ENCODE data around the gene AP3M1.
A peak's percentile ranks its signal among the peaks of the same experiment; 100 is the strongest.

The AP3M1 gene

GRCh38 chr10:74084955-74085354 lies 65.7 kb downstream of the AP3M1 start:
- no peak overlapping the region for H3K4me3 Mint-ChIP-seq
- peaks cover 28% of the 10 kb centered on the region for H3K4me1 Mint-ChIP-seq (ENCODE audit: low read depth)
- peaks cover 35% of the 10 kb centered on the region for H3K36me3 Mint-ChIP-seq (ENCODE audit: low read depth)
- H3K27ac Mint-ChIP-seq, result peak overlapping the region; percentile 23
- no peaks in the 10 kb centered on the region for H3K9me3 Mint-ChIP-seq
- no peaks in the 10 kb centered on the region for H3K27me3 Mint-ChIP-seq

DNA sequence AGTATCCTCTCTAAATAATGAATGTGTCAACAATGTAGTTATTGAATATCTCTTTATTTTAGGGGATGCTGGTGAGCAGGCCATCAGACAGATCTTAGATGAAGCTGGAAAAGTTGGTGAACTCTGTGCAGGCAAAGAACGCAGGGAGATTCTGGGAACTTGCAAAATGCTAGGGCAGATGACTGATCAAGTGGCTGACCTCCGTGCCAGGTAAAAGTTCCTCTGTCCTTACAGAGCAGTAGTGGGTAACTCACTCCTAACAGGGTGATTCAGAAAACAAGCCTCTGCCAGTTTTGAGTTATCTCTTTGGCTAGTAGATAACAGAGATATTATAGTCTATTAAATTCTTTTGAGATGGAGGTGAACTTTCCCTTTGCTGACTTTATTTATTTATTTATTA lies 67.3 kb downstream of the AP3M1 start:
- H3K9me3 Mint-ChIP-seq, result no peaks in the 10 kb centered on the region
- no peaks in the 10 kb centered on the region for H3K27me3 Mint-ChIP-seq
- no peak overlapping the region for H3K4me3 Mint-ChIP-seq
- peaks cover 22% of the 10 kb centered on the region for H3K36me3 Mint-ChIP-seq (ENCODE audit: low read depth)
- no peak overlapping the region for H3K27ac Mint-ChIP-seq
- peaks cover 44% of the 10 kb centered on the region for H3K4me1 Mint-ChIP-seq (ENCODE audit: low read depth)

GRCh38 chr10:74081941-74082718 lies 68.5 kb downstream of the AP3M1 start:
- H3K27ac Mint-ChIP-seq, result no peak overlapping the region
- H3K4me3 Mint-ChIP-seq, result no peak overlapping the region
- H3K4me1 Mint-ChIP-seq (ENCODE audit: low read depth), result peaks cover 56% of the 10 kb centered on the region
- peaks cover 22% of the 10 kb centered on the region for H3K36me3 Mint-ChIP-seq (ENCODE audit: low read depth)
- no peaks in the 10 kb centered on the region for H3K9me3 Mint-ChIP-seq
- no peaks in the 10 kb centered on the region for H3K27me3 Mint-ChIP-seq

GRCh38 chr10:74081192-74081803 lies 69.3 kb downstream of the AP3M1 start:
- no peaks in the 10 kb centered on the region for H3K27me3 Mint-ChIP-seq
- no peaks in the 10 kb centered on the region for H3K9me3 Mint-ChIP-seq
- H3K4me1 Mint-ChIP-seq (ENCODE audit: low read depth), result peaks cover 64% of the 10 kb centered on the region
- peaks cover 19% of the 10 kb centered on the region for H3K36me3 Mint-ChIP-seq (ENCODE audit: low read depth)
- H3K4me3 Mint-ChIP-seq, result no peak overlapping the region
- peak overlapping the region; percentile 38 for H3K27ac Mint-ChIP-seq

GRCh38 chr10:74079936-74080590 lies 70.6 kb downstream of the AP3M1 start:
- Mint-ChIP-seq H3K9me3 (no peaks in the 10 kb centered on the region), H3K36me3 (ENCODE audit: low read depth) (peaks cover 15% of the 10 kb centered on the region), H3K4me3 (peak overlapping the region; percentile 44), H3K27ac (peak overlapping the region; percentile 89), H3K27me3 (no peaks in the 10 kb centered on the region), H3K4me1 (ENCODE audit: low read depth) (peaks cover 62% of the 10 kb centered on the region)

DNA sequence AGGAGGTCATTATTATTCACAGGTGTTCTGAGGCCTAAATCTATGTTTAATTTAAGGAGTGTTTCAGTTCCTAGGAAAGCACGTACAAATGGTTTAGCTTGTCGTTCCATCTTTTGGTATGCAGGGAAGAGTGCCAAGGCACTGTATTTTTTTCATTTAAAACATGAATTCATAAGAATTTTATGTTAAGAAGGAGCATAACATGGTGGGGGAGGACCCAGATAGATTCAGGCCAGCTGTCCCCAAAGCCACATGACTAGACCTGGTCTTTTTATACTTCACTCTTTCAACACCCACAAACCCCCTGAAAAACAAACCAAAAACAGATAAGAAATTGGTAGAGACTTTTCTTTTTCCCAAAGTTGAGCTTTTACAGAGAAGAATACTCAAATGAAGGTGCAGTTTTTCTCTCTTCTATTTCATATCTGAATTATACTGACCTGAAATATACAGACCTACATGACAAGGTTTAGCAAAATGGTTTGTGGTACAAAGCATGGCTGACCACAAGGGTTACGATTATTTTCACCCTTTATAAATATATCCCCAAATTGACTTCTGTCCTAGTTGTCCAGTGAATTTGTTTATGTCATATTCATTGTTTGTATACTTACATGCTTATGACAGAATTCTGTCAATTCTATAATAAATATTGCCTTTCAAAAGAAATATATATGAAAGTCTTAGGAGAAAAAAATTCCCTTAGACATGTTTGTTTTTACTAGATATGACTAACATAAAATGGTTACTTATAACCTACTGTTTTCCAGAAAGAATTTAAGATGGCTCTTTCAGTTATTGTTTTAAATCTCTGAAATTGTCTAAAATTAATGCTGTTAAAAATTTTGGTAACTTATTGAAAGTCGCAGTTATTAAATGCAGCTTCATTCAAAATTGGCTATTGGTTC lies 71.3 kb downstream of the AP3M1 start:
- Mint-ChIP-seq H3K36me3 (ENCODE audit: low read depth) (peaks cover 17% of the 10 kb centered on the region), H3K4me3 (peak overlapping the region; percentile 44), H3K27ac (peak overlapping the region; percentile 89), H3K9me3 (no peaks in the 10 kb centered on the region), H3K27me3 (no peaks in the 10 kb centered on the region), H3K4me1 (ENCODE audit: low read depth) (peaks cover 55% of the 10 kb centered on the region)

GRCh38 chr10:74078037-74078436 lies 72.6 kb downstream of the AP3M1 start:
- H3K9me3 Mint-ChIP-seq, result no peaks in the 10 kb centered on the region
- H3K4me3 Mint-ChIP-seq, result peak overlapping the region; percentile 37
- H3K36me3 Mint-ChIP-seq (ENCODE audit: low read depth), result peaks cover 19% of the 10 kb centered on the region
- peaks cover 65% of the 10 kb centered on the region for H3K4me1 Mint-ChIP-seq (ENCODE audit: low read depth)
- peak overlapping the region; percentile 89 for H3K27ac Mint-ChIP-seq
- no peaks in the 10 kb centered on the region for H3K27me3 Mint-ChIP-seq

GRCh38 chr10:74077416-74077815 lies 73.2 kb downstream of the AP3M1 start:
- peak overlapping the region; percentile 2 for H3K27ac Mint-ChIP-seq
- H3K4me1 Mint-ChIP-seq (ENCODE audit: low read depth), result peaks cover 65% of the 10 kb centered on the region
- H3K9me3 Mint-ChIP-seq, result no peaks in the 10 kb centered on the region
- H3K4me3 Mint-ChIP-seq, result no peak overlapping the region
- no peaks in the 10 kb centered on the region for H3K27me3 Mint-ChIP-seq
- H3K36me3 Mint-ChIP-seq (ENCODE audit: low read depth), result peaks cover 19% of the 10 kb centered on the region

GRCh38 chr10:74076961-74077360 lies 73.7 kb downstream of the AP3M1 start:
- Mint-ChIP-seq H3K4me3 (no peak overlapping the region), H3K27me3 (no peaks in the 10 kb centered on the region), H3K36me3 (ENCODE audit: low read depth) (peaks cover 18% of the 10 kb centered on the region), H3K27ac (no peak overlapping the region), H3K4me1 (ENCODE audit: low read depth) (peaks cover 65% of the 10 kb centered on the region), H3K9me3 (no peaks in the 10 kb centered on the region)

DNA sequence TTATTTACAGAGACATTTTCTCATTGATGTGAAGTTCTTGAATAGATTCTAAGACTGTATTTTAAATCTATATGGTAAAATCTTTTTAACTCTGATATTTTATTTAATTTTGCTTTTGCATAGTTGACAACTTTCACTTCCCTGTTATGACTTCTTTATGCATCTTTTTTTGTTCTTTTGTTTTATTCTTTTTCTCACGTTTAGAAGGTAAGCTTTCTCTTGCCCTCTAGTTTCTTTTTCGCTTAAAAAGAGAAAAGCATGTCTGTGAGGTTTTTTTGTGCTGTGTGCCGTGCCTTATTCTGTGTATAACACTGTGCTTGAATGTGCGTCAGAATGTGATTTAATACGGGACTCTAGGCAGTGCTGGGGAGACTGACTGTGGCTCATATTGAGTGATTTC lies 74.7 kb downstream of the AP3M1 start:
- Mint-ChIP-seq H3K27ac (no peak overlapping the region), H3K9me3 (no peaks in the 10 kb centered on the region), H3K4me3 (no peak overlapping the region), H3K4me1 (ENCODE audit: low read depth) (peaks cover 60% of the 10 kb centered on the region), H3K27me3 (no peaks in the 10 kb centered on the region), H3K36me3 (ENCODE audit: low read depth) (peaks cover 22% of the 10 kb centered on the region)

- Mint-ChIP-seq H3K9me3 (no peaks in the 10 kb centered on the region), H3K36me3 (ENCODE audit: low read depth) (peaks cover 27% of the 10 kb centered on the region), H3K4me3 (no peak overlapping the region), H3K4me1 (ENCODE audit: low read depth) (peaks cover 26% of the 10 kb centered on the region), H3K27ac (no peak overlapping the region), H3K27me3 (no peaks in the 10 kb centered on the region)
These were observed 78.1 kb downstream of the AP3M1 start for GRCh38 chr10:74072503-74072902.

DNA sequence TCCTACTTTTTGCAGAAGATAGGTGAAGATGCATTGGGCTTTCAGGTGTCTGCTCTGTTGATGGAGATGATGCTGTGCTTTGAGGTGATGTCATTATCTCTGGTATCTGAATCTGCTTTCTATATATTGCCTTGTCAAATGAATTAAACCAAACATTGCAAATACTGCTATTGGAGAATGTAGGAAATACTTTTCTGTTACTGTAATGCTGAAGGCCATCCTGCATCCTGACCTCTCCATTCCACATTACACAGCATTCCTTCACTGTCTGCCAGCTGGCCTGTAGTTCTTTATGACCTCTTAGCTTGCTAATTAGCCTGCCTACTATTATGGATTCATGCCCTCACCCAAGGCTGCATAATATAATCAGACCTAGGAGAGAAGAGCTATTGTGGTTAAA lies 79.5 kb downstream of the AP3M1 start:
- Mint-ChIP-seq H3K36me3 (ENCODE audit: low read depth) (peaks cover 27% of the 10 kb centered on the region), H3K4me3 (no peak overlapping the region), H3K27me3 (no peaks in the 10 kb centered on the region), H3K9me3 (no peaks in the 10 kb centered on the region), H3K4me1 (ENCODE audit: low read depth) (peaks cover 14% of the 10 kb centered on the region), H3K27ac (no peak overlapping the region)
